GM12875 (cell line): ENCODE data around the gene NAGA.

Experiments used
- H3K4me3 ChIP-seq: one replicate; pipeline ENCODE4 v1.5.1; 2011; ENCODE audit warnings: low read depth, low read length, control low read depth
- CTCF ChIP-seq: IDR thresholded peaks from 2 replicates; pipeline ENCODE4 v1.5.1; 2011; ENCODE audit warnings: low read depth, mild to moderate bottlenecking, control low read depth, inconsistent platforms, low read length, moderate library complexity, borderline replicate concordance; ENCODE audit not compliant: insufficient read depth

The NAGA gene

GRCh38 chr22:42033263-42034181, 37.1 kb downstream of the NAGA start:
- no peak for TF ChIP-seq CTCF
- no peak overlapping the region for H3K4me3 ChIP-seq

DNA sequence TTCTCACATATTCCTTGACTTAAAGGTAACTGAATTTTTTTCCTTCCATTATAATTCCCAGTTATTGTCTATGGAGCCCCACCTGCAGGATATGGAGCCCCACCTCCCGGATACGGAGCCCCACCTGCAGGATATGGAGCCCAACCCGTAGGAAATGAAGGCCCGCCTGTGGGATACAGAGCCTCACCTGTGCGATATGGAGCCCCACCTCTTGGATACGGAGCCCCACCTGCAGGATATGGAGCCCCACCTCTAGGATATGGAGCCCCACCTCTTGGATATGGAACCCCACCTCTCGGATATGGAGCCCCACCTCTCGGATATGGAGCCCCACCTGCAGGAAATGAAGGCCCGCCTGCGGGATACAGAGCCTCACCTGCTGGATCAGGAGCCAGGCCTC, 43.9 kb downstream of the NAGA start:
- TF ChIP-seq CTCF: no peak
- H3K4me3 ChIP-seq: no peak overlapping the region

GRCh38 chr22:42025421-42025820, 45.2 kb downstream of the NAGA start:
- no peak for TF ChIP-seq CTCF
- no peak overlapping the region for H3K4me3 ChIP-seq

- H3K4me3 ChIP-seq: no peak overlapping the region
- TF ChIP-seq CTCF: no peak
Observed at GRCh38 chr22:42022162-42022847, 48.3 kb downstream of the NAGA start.

GRCh38 chr22:42021571-42021970, 49.0 kb downstream of the NAGA start:
- TF ChIP-seq CTCF: no peak

DNA sequence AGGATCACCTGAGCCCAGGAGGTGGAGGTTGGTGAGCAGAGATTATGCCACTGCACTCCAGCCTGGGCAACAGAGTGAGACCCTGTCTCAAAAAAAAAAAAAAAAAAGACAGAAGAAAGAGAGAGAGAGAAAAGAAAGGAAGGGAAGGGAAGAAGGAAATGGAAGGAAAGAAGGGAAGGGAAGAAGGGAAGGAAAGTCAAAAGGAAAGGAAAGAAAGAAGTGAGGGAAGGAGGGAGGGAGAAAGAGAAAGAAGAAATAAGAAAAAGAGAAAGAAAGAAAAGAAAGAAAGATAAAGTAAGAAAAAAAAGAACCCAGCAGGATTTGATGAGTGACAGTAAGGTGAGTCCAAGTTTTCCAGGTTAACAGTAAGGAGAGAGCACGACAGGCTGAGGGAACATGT, 52.4 kb downstream of the NAGA start:
- H3K4me3 ChIP-seq: no peak overlapping the region
- TF ChIP-seq CTCF: no peak

More at GRCh38 chr22:42021571-42021970, 49.0 kb downstream of the NAGA start:
- no peak overlapping the region for H3K4me3 ChIP-seq

DNA sequence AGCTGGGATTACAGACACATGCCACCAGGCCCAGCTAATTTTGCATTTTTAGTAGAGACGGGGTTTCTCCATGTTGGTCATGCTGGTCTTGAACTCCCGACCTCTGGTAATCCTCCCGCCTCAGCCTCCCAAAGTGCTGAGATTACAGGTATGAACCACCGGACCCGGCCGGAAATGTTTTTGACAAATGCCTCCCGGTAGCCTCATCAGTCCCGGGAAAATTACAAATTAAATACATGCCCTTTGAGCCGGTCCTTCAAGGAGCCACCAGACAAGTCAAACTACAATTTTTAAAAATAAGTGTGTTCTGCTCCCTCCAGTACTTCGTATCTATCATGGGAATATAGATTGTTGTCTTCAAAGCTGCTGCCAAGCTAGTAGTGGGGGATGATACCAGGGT, 54.5 kb downstream of the NAGA start:
- TF ChIP-seq CTCF: no peak
- H3K4me3 ChIP-seq: no peak overlapping the region
